ENCODE results near the gene CLASP1.
"Not testable (repeated sequence)": the region's sequence is repeated elsewhere in the genome, so short reads cannot be mapped to it uniquely, and the experiment has no call there.

CLASP1 gene

DNA sequence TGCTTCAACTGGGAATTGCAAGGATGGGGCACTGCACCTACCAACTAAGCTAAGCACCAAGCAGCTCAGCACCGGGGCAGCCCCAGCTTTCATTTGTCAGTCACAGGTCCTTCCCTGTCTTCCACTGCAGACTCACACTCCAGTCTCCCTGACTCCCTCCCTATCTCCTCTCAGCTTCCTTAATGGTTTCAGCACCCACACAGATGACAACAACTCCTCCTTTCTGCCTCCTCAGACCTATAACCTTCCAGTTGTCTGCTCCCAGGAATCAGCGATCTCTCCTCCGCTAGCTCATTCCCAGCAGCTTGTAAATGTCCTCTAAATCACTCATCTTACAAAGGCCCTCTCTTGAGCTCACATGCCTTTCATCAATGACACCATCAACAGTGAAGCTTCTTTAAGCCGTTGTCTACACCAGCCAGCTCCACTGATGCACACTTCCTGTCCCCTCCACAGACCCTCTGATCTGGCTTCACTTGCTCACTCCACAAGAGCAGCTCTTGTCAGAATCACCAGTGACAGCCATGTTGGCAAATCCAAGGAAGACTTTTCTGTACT is 32.1 kb downstream of the CLASP1 start:
- DNase-seq (ENCODE audit: low read depth in 2 of 2), result no peak

GRCh38 chr2:121613774-121614173 is 35.5 kb downstream of the CLASP1 start:
- DNase-seq (ENCODE audit: low read depth in 2 of 2), result no peak

- no peak for DNase-seq (ENCODE audit: low read depth in 2 of 2)
Observed at GRCh38 chr2:121613152-121613551, 36.1 kb downstream of the CLASP1 start.

GRCh38 chr2:121611730-121612705 is 37.2 kb downstream of the CLASP1 start:
- no peak for DNase-seq (ENCODE audit: low read depth in 2 of 2)

- not testable (repeated sequence) for DNase-seq (ENCODE audit: low read depth in 2 of 2)
Observed at GRCh38 chr2:121611048-121611649, 38.1 kb downstream of the CLASP1 start.

- DNase-seq (ENCODE audit: low read depth in 2 of 2), result not testable (repeated sequence)
Observed at GRCh38 chr2:121610487-121610874, 38.8 kb downstream of the CLASP1 start.

- no peak for DNase-seq (ENCODE audit: low read depth in 2 of 2)
Observed at GRCh38 chr2:121608967-121609366, 40.3 kb downstream of the CLASP1 start.

DNA sequence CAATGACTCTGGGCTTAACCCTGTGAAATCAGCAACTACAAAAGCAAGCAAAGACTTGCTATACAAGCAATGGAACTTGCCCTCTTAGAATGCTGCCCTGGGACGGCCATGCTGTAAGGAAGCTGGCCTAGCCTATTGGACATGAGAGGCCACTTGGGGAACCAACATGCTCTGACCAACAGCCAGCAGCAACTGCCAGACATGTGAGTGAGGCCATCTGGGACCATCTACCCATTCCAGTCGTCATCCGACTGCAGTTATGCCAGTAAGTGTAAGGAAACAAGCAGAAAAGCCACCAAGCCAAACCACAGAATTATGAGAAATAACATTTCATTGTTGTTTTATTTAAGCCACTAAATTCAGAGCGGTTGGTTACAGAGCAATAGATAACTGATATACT is 40.9 kb downstream of the CLASP1 start:
- DNase-seq (ENCODE audit: low read depth in 2 of 2), result no peak

DNA sequence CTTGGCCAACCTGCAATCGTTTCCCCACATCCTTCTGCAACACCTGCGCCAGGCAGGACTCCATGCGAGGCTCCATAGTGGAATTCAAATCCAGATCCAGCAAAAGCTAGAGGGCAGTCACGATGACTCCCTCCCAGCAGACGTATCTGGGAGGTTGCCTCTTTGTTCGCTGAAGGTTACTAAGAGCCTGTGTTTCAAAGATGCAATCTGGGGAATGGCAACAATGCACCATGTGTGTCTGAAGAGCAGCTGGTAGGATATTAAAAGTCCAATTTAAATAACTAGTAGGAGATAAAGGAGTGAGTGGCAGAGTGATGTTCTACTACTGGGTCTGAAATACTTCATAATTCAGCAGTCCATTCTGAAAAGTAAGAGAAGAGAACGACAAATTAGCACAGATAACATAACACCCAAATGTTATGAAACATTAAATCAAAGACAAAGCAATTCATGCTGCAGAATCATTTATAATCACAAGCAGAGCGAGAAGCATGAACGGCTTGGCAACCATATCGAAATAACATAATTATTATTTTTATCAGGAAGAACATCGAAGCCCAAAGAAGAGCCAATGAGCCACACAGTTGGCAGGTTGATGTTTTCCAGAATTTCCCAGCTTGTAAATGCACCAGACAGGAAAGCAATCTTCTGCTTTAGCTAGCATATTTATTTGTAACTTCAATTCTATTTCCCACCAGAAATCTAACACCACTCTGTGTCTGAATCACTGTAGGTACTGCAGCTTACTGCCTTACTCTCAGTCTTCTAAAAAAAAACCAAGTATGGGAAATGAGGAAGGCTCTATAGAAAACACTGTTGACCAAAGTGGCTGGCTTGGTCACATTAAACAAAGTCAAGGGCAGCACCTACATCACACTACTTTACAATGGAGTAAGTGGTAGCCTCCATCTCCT is 43.2 kb downstream of the CLASP1 start:
- no peak for DNase-seq (ENCODE audit: low read depth in 2 of 2)

DNA sequence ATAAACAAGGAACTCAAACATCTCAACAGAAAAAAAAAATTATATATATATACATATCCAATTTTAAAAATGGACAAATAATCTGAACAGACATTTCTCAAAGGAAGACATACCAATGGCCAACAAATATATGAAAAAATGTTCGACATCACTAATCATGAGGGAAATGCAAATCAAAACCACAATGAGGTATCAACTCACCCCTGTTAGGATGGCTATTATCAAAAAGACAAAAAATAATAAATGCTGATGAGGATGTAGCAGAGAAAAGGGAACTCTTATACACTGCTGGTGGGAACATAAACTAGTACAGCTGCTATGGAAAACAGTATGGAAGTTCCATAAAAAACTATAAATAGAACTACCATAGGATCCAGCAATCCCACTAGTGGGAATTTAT is 46.1 kb downstream of the CLASP1 start:
- no peak for DNase-seq (ENCODE audit: low read depth in 2 of 2)

GRCh38 chr2:121599963-121600651 is 49.2 kb downstream of the CLASP1 start:
- DNase-seq (ENCODE audit: low read depth in 2 of 2), result no peak

- no peak for DNase-seq (ENCODE audit: low read depth in 2 of 2)
Observed at GRCh38 chr2:121598087-121598486, 51.2 kb downstream of the CLASP1 start.

- no peak for DNase-seq (ENCODE audit: low read depth in 2 of 2)
Observed at GRCh38 chr2:121596221-121597080, 52.8 kb downstream of the CLASP1 start.

DNA sequence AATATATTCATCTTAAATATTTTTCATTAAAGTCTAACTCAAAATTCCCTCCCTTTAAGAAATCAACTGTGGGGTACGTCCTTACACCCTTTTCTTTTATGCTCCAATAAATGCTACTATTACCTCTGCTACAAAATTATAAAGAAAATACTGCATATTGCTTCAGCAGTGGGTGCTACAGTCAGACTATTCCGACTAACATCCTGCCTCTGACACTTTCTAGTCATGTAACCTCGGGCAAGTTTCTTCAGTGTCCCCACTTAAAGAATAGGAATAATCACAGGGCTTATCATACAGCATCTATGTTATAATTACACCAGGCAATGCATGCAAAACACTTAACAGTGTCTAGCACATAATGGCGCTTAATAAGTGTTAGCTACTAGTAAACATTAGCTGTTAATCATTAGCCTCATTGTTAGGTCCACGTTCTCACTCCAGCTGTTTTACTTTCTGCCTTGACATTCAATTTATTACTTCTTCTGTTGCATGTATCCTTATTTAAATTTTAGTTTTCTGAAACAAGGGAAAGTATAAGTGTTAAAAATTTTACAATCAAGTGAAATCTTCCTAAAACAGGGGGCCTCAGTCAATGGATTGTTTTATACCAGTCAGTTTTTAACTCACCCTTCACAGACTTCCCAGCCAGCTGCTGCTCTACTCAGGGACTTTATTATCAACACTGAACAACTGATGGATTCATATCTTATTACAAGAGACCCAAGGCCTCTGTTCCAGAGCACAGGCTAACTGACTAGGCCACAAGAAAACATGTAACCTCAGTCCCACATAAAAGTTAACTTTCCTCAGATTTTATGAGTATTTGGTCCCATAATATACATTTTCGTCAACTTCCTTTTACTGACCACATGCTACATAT is 54.0 kb downstream of the CLASP1 start:
- no peak for DNase-seq (ENCODE audit: low read depth in 2 of 2)

GRCh38 chr2:121591199-121591598 is 58.1 kb downstream of the CLASP1 start:
- no peak for DNase-seq (ENCODE audit: low read depth in 2 of 2)

- DNase-seq (ENCODE audit: low read depth in 2 of 2), result no peak
Observed at GRCh38 chr2:121588357-121588756, 60.9 kb downstream of the CLASP1 start.

GRCh38 chr2:121587131-121587530 is 62.1 kb downstream of the CLASP1 start:
- no peak for DNase-seq (ENCODE audit: low read depth in 2 of 2)

GRCh38 chr2:121584741-121585140 is 64.5 kb downstream of the CLASP1 start:
- DNase-seq (ENCODE audit: low read depth in 2 of 2), result no peak

DNA sequence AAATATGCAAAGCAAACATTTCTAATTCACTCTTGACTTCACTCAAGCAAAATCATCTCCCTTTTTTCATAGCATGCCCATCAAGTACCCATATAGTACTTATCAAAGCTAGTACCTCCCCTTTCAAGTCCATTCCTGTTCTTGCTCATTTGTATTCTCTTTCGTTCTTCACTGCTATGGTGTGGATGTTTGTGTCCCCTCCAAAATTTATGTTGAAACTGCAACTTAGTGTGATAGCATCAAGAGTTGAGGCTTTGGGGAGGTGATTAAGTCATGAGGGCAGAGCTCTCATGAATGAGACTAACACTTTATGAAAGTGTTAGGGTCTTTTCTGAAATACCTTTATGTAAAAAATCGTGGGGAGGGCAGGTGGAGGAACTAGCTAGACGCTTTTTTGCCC is 65.7 kb downstream of the CLASP1 start:
- DNase-seq (ENCODE audit: low read depth in 2 of 2), result no peak

Data from stimulated activated CD4-positive, alpha-beta T cell treated with anti-CD3 and anti-CD28 coated beads, Interleukin-1b, Interleukin-23, amount 100 ng/mL, for 4 hours (primary cell).